Measurements from ENCODE around the gene SFMBT2. TPM values are rescaled to one million over a fixed set of nuclear protein-coding genes. Genes with fewer than 3 reads are reported as not detected.
"Not testable (repeated sequence)": the region's sequence is repeated elsewhere in the genome, so short reads cannot be mapped to it uniquely, and the experiment has no call there.

Gene SFMBT2
- total and polyA plus RNA-seq, 2 experiments from 2014 or later, result 4.3 to 5.9 TPM

DNA sequence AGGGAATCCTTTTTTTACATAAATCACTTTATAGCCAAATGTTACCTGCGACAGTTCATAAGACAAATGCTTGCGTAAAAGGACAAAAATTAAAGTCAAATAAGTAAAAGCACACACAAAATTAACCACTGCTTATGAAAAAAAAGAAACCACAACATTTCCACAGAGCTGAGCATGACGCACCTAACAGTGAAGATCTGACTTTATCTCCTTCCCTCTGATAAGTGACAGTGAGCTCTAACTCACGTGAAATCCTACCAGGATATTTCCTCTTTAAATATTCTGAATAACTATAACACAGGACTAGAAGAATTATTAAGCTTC lies 225.5 kb downstream of the SFMBT2 start:
- no peak overlapping the region for H3K27ac ChIP-seq
- H3K36me3 ChIP-seq, result no peaks in the 10 kb centered on the region
- TF ChIP-seq, protein P1, sequence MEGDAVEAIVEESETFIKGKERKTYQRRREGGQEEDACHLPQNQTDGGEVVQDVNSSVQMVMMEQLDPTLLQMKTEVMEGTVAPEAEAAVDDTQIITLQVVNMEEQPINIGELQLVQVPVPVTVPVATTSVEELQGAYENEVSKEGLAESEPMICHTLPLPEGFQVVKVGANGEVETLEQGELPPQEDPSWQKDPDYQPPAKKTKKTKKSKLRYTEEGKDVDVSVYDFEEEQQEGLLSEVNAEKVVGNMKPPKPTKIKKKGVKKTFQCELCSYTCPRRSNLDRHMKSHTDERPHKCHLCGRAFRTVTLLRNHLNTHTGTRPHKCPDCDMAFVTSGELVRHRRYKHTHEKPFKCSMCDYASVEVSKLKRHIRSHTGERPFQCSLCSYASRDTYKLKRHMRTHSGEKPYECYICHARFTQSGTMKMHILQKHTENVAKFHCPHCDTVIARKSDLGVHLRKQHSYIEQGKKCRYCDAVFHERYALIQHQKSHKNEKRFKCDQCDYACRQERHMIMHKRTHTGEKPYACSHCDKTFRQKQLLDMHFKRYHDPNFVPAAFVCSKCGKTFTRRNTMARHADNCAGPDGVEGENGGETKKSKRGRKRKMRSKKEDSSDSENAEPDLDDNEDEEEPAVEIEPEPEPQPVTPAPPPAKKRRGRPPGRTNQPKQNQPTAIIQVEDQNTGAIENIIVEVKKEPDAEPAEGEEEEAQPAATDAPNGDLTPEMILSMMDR (IDR thresholded peaks at IDR 0.05; ENCODE audit: low read depth, low read length), result no peak
- no peaks in the 10 kb centered on the region for H3K4me1 ChIP-seq (ENCODE audit: low read depth)
- no peaks in the 10 kb centered on the region for H3K27me3 ChIP-seq
- DNase-seq (ENCODE audit: low read depth in 1 of 2, low spot score in 1 of 2), result no peak
- no peaks in the 10 kb centered on the region for H3K9me3 ChIP-seq (ENCODE audit: low read depth)
- no peak overlapping the region for H3K4me3 ChIP-seq

DNA sequence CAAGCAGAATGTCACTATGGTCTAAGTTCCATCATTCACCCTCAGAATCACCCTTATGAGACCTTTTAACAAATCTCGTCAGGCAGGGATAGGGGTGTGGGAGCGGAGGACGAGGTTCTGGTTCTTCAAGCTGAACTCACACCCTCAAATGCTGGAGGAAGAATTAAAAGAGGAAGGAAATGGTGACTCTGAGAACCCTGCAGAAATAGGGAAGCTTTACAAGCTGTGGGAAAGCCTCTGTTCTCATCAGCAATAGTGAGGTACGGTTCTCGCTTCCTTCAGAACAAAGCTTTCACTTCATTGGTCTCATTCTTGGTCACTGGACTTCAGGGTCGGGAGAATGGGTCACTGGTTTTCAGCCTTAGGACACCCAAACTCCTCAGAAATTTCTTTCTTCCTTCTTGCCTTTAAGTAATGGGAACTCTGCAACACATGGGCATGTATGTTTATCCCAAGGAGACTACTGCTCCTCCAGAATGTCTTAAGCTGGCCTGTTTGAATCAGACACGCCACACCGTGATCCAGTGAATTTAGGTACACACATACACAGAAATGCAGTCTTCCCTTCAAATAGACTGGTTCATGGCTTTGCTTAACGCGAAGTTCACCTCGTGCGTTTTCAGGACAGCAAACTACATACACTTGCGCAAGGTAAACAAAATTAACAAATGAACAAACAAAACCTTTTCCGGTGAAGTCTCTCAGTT lies 226.0 kb downstream of the SFMBT2 start:
- Histone ChIP-seq H3K4me3 (no peak overlapping the region), H3K4me1 (ENCODE audit: low read depth) (no peaks in the 10 kb centered on the region), H3K27me3 (no peaks in the 10 kb centered on the region), H3K9me3 (ENCODE audit: low read depth) (no peaks in the 10 kb centered on the region), H3K36me3 (no peaks in the 10 kb centered on the region), H3K27ac (no peak overlapping the region)
- TF ChIP-seq, protein P1 (IDR thresholded peaks at IDR 0.05; ENCODE audit: low read depth, low read length), result no peak
- no peak for DNase-seq (ENCODE audit: low read depth in 1 of 2, low spot score in 1 of 2)

DNA sequence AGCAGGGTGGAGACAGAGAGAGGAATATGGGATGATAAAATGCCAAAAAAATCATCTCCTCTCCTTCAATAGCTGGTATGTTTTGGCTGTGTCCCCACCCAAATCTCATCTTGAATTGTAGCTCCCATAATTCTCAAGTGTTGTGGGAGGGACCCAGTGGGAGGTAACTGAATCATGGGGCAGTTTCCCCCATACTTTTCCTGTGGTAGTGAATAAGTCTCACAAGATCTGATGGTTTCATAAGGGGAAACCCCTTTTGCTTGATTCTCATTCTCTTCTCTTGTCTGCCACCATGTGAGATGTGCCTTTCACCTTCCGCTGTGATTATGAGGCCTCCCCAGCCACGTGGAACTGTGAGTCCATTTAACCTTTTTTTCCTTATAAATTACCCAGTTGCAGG lies 226.7 kb downstream of the SFMBT2 start:
- not testable (repeated sequence) for DNase-seq (ENCODE audit: low read depth in 1 of 2, low spot score in 1 of 2); H3K4me1 ChIP-seq (ENCODE audit: low read depth); H3K27me3 ChIP-seq; H3K36me3 ChIP-seq; H3K27ac ChIP-seq; H3K4me3 ChIP-seq; H3K9me3 ChIP-seq (ENCODE audit: low read depth)

DNA sequence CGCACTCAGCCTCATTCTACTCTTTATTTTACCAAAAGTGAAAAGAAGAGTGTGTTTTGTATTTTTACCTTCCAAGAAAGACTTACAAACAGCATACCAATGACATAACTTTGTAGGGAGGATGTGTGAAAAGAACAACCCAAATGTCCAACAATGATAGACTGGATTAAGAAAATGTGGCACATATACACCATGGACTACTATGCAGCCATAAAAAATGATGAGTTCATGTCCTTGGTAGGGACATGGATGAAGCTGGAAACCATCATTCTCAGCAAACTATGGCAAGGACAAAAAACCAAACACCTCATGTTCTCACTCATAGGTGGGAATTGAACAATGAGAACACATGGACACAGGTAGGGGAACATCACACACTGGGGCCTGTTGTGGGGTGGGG lies 228.5 kb downstream of the SFMBT2 start:
- not testable (repeated sequence) for H3K27me3 ChIP-seq; H3K27ac ChIP-seq; H3K4me1 ChIP-seq (ENCODE audit: low read depth); H3K9me3 ChIP-seq (ENCODE audit: low read depth); H3K36me3 ChIP-seq; H3K4me3 ChIP-seq; DNase-seq (ENCODE audit: low read depth in 1 of 2, low spot score in 1 of 2)

DNA sequence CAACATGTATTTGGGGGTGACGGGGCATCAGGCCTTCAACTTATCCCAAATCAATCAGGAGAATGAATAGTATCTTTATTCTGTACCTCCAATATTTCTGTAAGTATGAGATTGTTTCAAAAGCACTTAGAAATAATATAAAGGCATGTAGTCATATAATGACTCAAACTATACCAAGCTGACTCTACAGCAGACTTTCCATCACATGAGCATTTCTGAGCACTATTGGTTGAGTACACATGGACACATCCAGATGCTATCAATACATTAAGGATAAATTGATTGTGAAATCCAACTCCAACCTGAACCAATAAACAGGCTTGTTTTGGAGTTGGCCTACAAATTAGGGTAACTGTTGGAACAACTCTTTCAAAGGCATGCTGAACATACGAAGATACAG lies 229.4 kb downstream of the SFMBT2 start:
- DNase-seq (ENCODE audit: low read depth in 1 of 2, low spot score in 1 of 2), result no peak
- no peak overlapping the region for H3K27ac ChIP-seq
- no peak overlapping the region for H3K4me3 ChIP-seq
- no peaks in the 10 kb centered on the region for H3K36me3 ChIP-seq
- TF ChIP-seq, protein P1 (IDR thresholded peaks at IDR 0.05; ENCODE audit: low read depth, low read length), result no peak
- no peaks in the 10 kb centered on the region for H3K27me3 ChIP-seq
- H3K9me3 ChIP-seq (ENCODE audit: low read depth), result no peaks in the 10 kb centered on the region
- H3K4me1 ChIP-seq (ENCODE audit: low read depth), result no peaks in the 10 kb centered on the region

DNA sequence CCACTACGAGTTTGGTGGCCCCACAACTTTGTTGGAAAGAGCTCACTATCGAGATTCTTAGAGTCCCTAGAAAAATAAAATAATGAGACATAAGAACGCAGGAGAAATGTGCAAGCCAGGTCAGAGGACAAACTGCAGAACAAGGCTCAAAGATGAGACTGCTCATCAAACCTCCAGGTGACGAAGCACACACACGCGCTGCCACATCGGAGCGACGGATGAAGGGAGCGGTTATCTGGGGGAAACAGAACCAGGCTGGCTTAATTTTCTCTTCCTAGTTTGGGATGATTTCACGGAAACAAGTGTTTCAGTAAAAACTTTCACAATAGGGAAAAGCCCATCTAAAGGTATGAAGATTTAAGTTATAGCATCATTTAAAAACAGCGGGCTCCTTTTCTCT lies 231.3 kb downstream of the SFMBT2 start:
- Histone ChIP-seq H3K36me3 (no peaks in the 10 kb centered on the region), H3K4me3 (no peak overlapping the region), H3K27ac (no peak overlapping the region), H3K4me1 (ENCODE audit: low read depth) (no peaks in the 10 kb centered on the region), H3K9me3 (ENCODE audit: low read depth) (no peaks in the 10 kb centered on the region), H3K27me3 (no peaks in the 10 kb centered on the region)
- TF ChIP-seq, protein P1 (IDR thresholded peaks at IDR 0.05; ENCODE audit: low read depth, low read length), result no peak
- no peak for DNase-seq (ENCODE audit: low read depth in 1 of 2, low spot score in 1 of 2)

DNA sequence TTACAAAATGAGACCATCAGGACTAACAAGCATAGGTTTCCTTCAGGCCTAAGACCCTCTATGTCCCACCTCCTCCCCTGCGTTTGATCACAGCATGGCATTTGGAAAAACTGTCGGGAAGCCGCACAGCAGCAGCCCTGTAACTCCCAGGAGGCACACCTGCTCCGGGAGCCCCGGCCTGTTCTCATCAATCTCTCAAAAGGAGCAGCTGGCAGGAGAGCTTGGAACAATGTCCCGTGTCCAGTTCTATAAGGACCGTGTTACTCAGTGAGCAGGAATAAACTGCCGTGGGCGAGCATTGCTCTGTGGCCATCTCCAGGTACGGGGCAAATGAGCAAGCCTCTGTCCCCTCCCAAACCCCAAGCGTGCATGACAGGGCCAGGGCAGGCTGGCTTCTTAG lies 236.9 kb downstream of the SFMBT2 start:
- H3K9me3 ChIP-seq (ENCODE audit: low read depth), result no peaks in the 10 kb centered on the region
- no peaks in the 10 kb centered on the region for H3K4me1 ChIP-seq (ENCODE audit: low read depth)
- no peak overlapping the region for H3K27ac ChIP-seq
- TF ChIP-seq, protein P1 (IDR thresholded peaks at IDR 0.05; ENCODE audit: low read depth, low read length), result no peak
- H3K36me3 ChIP-seq, result peaks cover 5% of the 10 kb centered on the region
- DNase-seq (ENCODE audit: low read depth in 1 of 2, low spot score in 1 of 2), result no peak
- no peak overlapping the region for H3K4me3 ChIP-seq
- no peaks in the 10 kb centered on the region for H3K27me3 ChIP-seq
